GM10266 (cell line): Measurements from ENCODE around the gene PSMC4.

Source experiments
- DNase-seq: peaks from one replicate; pipeline ENCODE4 v3.0.0; 2012; ENCODE audit errors: extremely low spot score
- TF ChIP-seq, protein P1 (sequence below): IDR thresholded peaks from 2 replicates; pipeline ENCODE4 v1.5.1; 2012; ENCODE audit warnings: mild to moderate bottlenecking, low read depth; ENCODE audit not compliant: control insufficient read depth, insufficient read depth; ENCODE audit errors: missing control alignments

Gene PSMC4

DNA sequence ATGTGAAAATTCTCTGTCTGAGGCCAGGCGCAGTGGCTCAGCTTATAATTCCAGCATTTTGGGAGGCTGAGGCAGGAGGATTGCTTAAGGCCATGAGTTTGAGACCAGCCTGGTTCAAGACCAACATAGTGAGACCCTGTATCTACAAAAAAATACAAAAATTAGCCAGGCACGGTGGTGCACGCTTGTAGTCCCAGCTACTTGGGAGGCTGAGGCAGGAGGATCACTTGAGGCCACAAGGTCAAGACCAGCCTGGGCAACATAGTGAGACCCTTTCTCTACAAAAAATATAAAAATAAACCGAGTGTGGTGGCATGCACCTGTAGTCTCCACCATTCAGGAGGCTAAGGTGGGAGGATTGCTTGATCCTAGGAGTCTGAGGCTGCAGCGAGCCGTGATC, 34.3 kb upstream of the PSMC4 start:
- no peak for DNase-seq
- TF ChIP-seq, protein P1, sequence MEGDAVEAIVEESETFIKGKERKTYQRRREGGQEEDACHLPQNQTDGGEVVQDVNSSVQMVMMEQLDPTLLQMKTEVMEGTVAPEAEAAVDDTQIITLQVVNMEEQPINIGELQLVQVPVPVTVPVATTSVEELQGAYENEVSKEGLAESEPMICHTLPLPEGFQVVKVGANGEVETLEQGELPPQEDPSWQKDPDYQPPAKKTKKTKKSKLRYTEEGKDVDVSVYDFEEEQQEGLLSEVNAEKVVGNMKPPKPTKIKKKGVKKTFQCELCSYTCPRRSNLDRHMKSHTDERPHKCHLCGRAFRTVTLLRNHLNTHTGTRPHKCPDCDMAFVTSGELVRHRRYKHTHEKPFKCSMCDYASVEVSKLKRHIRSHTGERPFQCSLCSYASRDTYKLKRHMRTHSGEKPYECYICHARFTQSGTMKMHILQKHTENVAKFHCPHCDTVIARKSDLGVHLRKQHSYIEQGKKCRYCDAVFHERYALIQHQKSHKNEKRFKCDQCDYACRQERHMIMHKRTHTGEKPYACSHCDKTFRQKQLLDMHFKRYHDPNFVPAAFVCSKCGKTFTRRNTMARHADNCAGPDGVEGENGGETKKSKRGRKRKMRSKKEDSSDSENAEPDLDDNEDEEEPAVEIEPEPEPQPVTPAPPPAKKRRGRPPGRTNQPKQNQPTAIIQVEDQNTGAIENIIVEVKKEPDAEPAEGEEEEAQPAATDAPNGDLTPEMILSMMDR: no peak

DNA sequence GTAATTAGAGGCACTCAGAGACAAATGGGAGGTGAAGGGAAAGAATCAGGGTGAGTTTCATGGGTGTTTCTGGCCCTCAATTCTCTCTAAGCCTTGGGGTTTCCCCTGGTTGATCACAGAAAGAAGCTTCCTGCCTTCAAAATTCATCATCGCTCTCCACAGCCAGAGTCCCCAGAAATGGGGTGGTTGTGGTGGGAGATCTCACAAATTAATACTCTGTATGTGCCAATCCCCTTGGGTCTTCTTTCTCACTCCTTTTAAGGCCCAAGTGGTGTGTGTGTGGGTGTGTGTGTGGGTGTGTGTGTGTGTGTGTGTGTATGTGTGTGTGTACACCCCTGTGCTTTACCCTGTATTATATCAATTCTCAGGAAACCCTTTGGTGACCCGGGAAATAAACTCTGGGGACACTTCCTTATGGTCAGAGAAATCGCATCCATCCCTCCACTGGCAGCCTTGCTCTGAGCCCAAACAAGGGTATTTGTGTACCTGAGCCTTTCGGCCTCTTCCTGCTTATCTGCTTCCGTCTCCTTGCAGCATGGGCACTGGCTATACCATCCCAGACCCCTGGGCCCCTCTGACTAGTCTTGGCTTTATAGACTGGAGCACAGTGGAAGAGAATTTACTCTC, 33.8 kb upstream of the PSMC4 start:
- TF ChIP-seq, protein P1: no peak

DNA sequence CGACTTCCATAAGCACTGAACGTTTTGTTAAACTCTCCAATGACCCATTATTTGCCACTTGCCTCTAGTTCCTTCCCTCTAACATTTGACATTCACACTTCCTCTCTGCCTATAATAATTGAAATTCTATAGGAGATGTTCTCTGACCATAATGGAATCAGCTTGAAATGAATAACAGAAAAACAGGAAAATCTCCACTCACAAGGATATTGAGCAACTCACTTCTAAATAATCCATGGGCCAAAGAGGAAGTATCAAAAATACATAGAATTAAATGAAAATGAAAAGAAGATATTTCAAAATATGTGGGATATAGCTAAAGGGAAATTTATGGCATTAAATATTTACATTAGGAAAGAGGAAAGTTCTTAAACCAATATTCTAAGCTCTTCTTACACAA, 33.2 kb upstream of the PSMC4 start:
- DNase-seq: no peak
- TF ChIP-seq, protein P1: no peak

More for the DNA sequence above, 33.8 kb upstream of the PSMC4 start:
- DNase-seq: peak; percentile 68

DNA sequence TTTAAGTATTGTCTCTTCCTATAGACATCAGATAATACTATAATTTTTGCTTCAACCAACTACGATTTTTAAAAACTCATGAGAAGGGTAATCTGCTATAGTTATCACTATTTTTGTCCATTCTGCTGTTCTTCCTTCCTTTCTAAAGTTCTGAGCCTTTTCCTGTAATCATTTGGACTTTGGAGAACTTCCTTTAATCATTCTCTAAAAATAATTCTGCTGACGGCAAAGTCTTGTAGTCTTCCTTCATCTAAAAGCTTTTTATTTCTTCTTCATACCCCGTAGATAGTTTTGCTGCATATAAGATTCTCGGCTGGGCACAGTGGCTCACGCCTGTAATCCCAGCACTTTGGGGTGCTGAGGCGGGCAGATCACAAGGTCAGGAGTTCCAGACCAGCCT, 31.4 kb upstream of the PSMC4 start:
- no peak for DNase-seq
- TF ChIP-seq, protein P1: no peak

DNA sequence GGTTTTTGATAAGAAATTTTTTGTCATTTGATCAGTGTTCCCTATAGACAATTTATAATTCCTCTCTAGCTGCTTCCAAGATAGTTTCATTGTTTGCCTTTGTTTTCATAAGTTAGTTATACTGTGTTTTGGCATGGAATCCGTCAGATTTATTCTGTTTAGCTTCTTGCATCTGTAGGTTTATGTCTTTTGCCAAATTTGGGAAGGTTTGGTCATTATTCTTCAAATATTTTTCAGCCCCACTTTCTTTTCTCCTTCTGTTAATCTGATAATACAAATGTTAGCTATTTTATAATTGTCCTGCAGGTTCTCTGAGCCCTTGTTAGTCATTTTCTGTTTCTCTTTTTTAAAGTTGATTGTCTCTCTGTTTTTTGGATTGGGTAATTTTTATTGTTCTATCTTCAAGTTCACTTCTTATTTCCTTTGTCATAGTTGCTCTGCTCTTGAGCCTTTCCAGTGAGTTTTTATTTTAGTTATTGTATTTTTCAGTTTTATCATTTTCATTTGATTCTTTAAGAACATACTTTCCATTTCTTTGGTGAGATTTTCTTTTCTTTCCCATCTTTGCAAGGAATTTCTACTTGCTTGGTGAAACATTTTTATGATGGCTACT, 30.6 kb upstream of the PSMC4 start:
- DNase-seq: no peak
- TF ChIP-seq, protein P1: no peak

DNA sequence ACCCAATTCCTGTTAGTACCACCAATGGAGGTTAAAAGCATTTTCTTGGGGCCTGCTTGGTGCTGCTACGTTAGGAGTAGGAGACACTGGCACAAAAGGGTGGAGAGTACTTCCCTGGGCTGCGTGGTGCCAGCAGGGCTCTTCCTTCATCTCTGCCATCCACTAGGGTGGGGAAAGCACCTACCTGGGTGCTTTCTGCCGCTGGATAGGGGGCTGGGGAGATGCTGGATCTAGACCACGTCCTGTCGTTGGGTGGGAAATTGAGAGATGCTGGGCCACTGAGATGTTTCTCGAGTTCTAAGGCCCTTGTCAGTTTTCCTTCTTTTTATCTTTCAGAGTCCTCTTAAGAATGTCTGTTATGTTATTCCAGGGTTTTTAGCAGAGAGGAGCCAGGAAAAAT, 29.8 kb upstream of the PSMC4 start:
- DNase-seq: no peak
- TF ChIP-seq, protein P1: no peak

DNA sequence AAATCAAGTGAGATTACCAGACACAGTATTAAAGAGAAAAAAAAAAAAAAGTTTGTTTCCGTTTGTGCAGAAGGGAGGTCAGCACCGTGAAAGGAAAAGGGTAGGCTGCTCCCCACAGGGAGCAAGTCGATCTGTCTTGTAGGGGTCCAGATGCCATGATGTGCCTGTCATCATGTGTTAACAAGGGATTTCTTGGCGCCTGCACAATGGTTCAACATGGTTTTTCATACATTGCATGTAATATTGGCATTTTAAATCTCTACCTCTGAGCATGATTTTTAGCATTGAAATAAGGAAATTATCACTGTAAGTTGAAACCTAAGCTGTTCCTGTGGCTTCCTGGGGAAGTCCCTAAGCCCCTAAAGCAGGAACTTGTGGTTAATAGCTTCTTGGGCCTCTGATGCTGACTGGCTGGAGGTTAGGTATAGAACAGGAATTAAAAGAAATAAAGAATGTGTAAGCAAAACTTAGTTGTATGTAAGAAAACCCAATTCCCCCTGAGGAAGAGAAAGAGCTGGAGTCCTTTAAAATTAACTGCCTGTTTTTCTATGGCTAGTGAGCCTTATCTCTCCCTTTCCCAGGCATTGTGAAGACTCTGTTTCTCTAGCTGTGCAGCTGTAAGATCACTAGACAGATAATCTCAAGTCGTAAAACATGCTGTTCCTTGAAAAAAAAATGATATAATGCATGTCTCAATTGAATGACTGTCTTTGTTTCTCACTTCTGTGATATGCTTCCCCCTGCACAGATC, 29.2 kb upstream of the PSMC4 start:
- DNase-seq: no peak
- TF ChIP-seq, protein P1: no peak
